ENCODE results near the gene HID1.

- TF ChIP-seq CTCF (IDR thresholded peaks at IDR 0.05) (no peak), EZH2 (IDR thresholded peaks at IDR 0.05; ENCODE audit: borderline replicate concordance, insufficient read depth, low read depth, low read length, poor library complexity, severe bottlenecking) (no peak)
These were observed 23.0 kb downstream of the HID1 start for GRCh38 chr17:74949455-74950115.

Data from B cell (primary cell).